Measurements from ENCODE around the gene CUL4A.

CUL4A gene

DNA sequence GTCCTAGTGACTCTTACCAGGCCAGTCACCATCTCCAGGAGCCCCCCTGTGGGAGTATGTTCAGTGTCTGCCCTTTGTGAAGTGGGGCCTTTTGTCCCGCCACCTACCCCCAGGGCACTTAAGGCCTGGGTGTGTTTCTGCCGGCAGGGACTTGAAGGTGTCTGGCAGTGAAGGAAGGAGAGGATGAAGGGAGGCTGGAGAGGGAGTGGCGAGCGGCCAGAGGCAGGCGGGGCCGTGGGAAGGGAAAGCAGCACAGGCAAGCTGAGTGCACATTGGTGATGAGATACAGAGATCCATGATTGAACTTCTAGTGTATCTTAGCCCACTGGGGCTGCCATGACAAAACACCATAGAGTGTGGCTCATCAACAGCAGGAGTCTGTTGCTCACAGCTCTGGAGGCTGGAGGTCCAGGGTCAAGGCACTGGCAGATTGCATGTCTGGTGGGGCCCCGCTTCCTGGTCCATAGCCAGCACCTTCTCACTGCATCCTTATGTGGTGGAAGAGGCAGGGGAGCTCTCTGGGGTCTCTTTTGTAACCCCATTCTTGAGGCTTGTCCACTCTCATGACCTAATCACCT is 17.5 kb downstream of the CUL4A start:
- H3K27me3 ChIP-seq = no peaks in the 10 kb centered on the region
- intact Hi-C loops (cut with DNase I; ENCODE audit: low total_unique reads) = no loop called here
- H3K4me3 ChIP-seq = no peak overlapping the region
- H3K27ac ChIP-seq = no peak overlapping the region
- TF ChIP-seq, protein P1, sequence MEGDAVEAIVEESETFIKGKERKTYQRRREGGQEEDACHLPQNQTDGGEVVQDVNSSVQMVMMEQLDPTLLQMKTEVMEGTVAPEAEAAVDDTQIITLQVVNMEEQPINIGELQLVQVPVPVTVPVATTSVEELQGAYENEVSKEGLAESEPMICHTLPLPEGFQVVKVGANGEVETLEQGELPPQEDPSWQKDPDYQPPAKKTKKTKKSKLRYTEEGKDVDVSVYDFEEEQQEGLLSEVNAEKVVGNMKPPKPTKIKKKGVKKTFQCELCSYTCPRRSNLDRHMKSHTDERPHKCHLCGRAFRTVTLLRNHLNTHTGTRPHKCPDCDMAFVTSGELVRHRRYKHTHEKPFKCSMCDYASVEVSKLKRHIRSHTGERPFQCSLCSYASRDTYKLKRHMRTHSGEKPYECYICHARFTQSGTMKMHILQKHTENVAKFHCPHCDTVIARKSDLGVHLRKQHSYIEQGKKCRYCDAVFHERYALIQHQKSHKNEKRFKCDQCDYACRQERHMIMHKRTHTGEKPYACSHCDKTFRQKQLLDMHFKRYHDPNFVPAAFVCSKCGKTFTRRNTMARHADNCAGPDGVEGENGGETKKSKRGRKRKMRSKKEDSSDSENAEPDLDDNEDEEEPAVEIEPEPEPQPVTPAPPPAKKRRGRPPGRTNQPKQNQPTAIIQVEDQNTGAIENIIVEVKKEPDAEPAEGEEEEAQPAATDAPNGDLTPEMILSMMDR (IDR thresholded peaks at IDR 0.05) = no peak
- H3K9me3 ChIP-seq = no peaks in the 10 kb centered on the region
- no peak for DNase-seq
- no peaks in the 10 kb centered on the region for H3K4me1 ChIP-seq
- peaks cover 52 to 93% (median 77%) of the 10 kb centered on the region in 3 donors for H3K36me3 ChIP-seq

DNA sequence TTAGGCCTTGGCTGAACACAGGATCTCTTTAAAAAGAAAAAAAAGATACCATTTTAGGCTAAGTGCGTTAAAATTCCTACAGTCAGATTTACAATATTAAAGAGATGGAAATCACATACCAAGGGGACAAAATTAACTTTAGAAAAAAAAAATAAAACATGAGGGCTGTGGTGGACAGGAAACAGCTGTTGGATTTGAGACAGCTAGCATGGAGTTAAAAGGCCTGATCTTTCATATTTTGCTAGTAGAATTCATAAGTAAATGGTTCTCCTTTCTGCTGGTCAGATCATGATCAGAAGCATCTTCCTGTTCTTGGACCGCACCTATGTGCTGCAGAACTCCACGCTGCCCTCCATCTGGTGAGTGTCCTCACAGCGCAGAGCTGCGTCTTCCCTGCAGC is 19.7 kb downstream of the CUL4A start:
- no peaks in the 10 kb centered on the region for H3K27me3 ChIP-seq
- H3K9me3 ChIP-seq = no peaks in the 10 kb centered on the region
- H3K4me3 ChIP-seq = no peak overlapping the region
- no peak overlapping the region for H3K27ac ChIP-seq
- TF ChIP-seq, protein P1 (IDR thresholded peaks at IDR 0.05) = no peak
- no peak for DNase-seq
- H3K36me3 ChIP-seq = peaks cover 53 to 97% (median 85%) of the 10 kb centered on the region in 3 donors
- intact Hi-C loops (cut with DNase I; ENCODE audit: low total_unique reads) = no loop called here
- H3K4me1 ChIP-seq = no peaks in the 10 kb centered on the region

DNA sequence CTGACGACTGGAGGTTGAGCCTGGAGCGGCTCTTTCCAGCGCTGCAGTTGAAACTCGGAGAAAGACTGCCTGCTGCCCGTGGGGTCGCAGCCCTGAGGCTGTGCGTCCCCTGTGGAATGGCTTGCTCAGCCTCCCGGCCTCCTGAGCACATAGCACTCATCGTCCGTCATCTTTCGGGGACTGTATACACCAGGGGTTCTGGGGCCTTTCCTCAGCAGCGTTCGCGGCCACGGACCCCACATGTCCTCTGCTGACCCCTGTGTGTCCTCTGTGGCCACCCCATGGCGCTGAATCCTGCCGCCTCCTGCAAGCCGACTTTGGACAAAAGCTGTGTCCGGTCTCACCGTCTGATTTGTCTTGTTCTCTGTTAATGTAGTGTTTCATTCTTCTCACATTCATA is 20.4 kb downstream of the CUL4A start:
- Histone ChIP-seq H3K27me3 (no peaks in the 10 kb centered on the region), H3K36me3 (peaks cover 60 to 97% (median 85%) of the 10 kb centered on the region in 3 donors), H3K27ac (no peak overlapping the region), H3K4me3 (no peak overlapping the region), H3K9me3 (no peaks in the 10 kb centered on the region), H3K4me1 (no peaks in the 10 kb centered on the region)
- TF ChIP-seq, protein P1 (IDR thresholded peaks at IDR 0.05) = no peak
- DNase-seq = no peak
- intact Hi-C loops (cut with DNase I; ENCODE audit: low total_unique reads) = no loop called here

DNA sequence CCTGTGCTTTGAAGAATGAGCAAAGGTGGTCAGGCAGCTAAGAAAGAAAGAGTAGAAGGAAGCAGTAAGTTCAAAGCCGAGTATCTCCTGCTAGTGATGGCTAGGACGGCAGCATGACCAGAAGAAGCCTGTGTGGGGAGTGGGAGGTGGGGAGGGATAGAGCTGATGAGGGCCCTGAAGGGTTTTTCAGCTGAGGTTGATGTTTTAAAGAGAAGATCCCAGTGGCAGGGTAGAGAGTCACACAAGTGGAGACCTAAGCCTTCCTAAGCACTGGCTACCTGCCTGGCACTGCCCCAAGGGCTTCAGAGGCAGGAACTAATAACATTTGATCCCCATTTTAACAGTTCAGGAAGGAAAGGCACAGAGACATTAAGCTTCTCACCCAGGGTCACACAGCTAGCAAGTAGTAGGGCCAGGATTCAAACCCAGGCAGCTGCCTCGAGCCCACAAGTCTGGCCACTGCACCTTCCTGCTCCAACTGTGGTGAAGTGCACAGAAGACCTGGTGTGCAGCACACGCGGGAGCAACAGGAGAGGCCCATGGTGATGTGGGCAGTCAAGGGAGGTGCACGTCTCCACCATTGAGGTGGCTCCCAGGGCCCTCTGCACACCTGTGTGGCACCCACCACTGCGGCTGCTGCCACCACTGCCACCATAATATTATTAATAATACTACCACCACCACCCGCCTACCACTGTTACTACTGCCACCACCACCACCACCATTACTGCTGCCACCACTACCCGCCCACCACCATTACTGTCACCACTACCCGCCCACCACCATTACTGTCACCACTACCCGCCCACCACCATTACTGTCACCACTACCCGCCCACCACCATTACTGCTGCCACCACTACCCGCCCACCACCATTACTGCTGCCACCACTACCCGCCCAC is 22.1 kb downstream of the CUL4A start:
- H3K9me3 ChIP-seq = no peaks in the 10 kb centered on the region
- DNase-seq = no peak
- no peaks in the 10 kb centered on the region for H3K4me1 ChIP-seq
- peaks cover 53 to 94% (median 84%) of the 10 kb centered on the region in 3 donors for H3K36me3 ChIP-seq
- TF ChIP-seq, protein P1 (IDR thresholded peaks at IDR 0.05) = no peak
- H3K27ac ChIP-seq = no peak overlapping the region
- intact Hi-C loops (cut with DNase I; ENCODE audit: low total_unique reads) = no loop called here
- no peaks in the 10 kb centered on the region for H3K27me3 ChIP-seq
- H3K4me3 ChIP-seq = no peak overlapping the region

DNA sequence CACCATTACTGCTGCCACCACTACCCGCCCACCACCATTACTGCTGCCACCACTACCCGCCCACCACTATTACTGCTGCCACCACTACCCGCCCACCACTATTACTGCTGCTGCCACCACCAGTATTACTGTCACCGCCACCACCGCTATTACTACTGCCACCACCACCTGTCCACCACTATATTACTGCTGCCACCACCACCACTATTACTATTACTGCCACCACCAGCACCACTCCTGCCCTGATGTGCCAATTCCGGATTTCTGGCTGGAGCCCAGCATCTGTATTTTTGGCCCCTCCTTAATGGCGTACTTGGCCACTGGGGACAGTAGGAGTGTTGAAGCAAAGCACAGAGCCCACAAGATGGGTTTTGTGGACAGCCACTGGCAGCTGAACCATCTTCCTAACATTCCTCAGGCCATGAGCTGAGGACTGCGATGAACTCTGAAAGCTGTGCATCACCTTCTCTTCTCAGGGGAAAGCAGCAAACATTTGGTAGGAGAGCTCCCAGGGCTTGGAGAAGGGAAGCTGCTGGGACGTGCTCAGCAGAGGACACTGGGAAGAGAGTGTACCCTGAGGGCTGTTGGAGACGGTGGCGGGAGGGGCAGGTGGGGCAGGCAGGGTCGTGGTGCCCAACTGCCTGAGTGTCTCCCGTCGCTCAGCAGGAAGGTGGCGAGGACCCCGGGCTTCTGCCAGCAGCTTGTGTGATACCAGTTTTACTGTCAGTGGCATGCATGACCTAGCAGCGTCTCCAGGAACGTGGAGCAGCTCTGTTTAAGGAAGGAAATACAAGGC is 23.0 kb downstream of the CUL4A start:
- no peaks in the 10 kb centered on the region for H3K9me3 ChIP-seq
- intact Hi-C loops (cut with DNase I; ENCODE audit: low total_unique reads) = no loop called here
- DNase-seq = no peak
- no peaks in the 10 kb centered on the region for H3K27me3 ChIP-seq
- H3K4me3 ChIP-seq = no peak overlapping the region
- no peaks in the 10 kb centered on the region for H3K4me1 ChIP-seq
- peaks cover 50 to 94% (median 84%) of the 10 kb centered on the region in 3 donors for H3K36me3 ChIP-seq
- TF ChIP-seq, protein P1 (IDR thresholded peaks at IDR 0.05) = no peak
- H3K27ac ChIP-seq = no peak overlapping the region
